ENCODE data around the gene TAF11L7. TPM values are rescaled to one million over a fixed set of nuclear protein-coding genes. Genes with fewer than 3 reads are reported as not detected.

TAF11L7 gene
- total and polyA plus RNA-seq, 9 of the 15 experiments (the other 6 are each of a cell fraction or from before 2014, with no cell fraction given) = 0.20 to 1.9 (median 0.27) TPM; not detected in 6

- TF ChIP-seq ZBTB40 (IDR thresholded peaks at IDR 0.05) (no peak), ZBTB40 (CRISPR knock-in tag; IDR thresholded peaks at IDR 0.05) (no peak), RERE (CRISPR knock-in tag; IDR thresholded peaks at IDR 0.05; ENCODE audit: borderline replicate concordance) (no peak), MCM7 (IDR thresholded peaks at IDR 0.05) (no peak), KLF16 (IDR thresholded peaks at IDR 0.05) (no peak), HMG20B (CRISPR knock-in tag; IDR thresholded peaks at IDR 0.05) (no peak), ZNF146 (CRISPR knock-in tag; IDR thresholded peaks at IDR 0.05; ENCODE audit: unreplicated experiment) (no peak)
Observed at GRCh38 chr5:17619354-17619753, 33.8 kb upstream of the TAF11L7 start (continued).
